ENCODE results near the gene TDRD7.
"Not testable (repeated sequence)": the region's sequence is repeated elsewhere in the genome, so short reads cannot be mapped to it uniquely, and the experiment has no call there.

TDRD7 gene

DNA sequence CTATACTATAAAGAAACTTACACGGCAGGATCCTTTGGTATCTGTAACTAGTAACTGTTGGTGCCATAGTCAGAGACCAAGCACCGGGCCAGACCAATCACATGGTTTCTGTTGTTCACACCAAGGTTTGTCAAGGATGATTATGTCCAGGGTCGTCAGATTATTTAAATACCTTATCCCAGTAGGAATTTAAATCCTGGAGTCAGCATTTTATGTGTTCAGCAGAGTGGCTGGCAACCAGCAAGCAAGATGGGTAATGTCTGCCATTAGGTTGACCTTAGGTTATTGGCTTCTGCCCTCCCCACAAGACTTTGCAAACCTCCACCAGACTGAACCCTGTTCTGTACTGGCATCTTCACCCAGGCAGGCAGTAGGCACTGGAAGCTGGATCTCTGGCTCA lies 50.3 kb downstream of the TDRD7 start:
- no peak for DNase-seq
- in situ Hi-C loops (cut with MboI; ENCODE audit: low pct_unique_long_range_greater_than_20kb, low sequenced_read_pairs) = no loop called here

GRCh38 chr9:97462914-97463313 lies 51.0 kb downstream of the TDRD7 start:
- in situ Hi-C loops (cut with MboI; ENCODE audit: low pct_unique_long_range_greater_than_20kb, low sequenced_read_pairs) = no loop called here
- DNase-seq = no peak

GRCh38 chr9:97468658-97469448 lies 57.0 kb downstream of the TDRD7 start:
- in situ Hi-C loops (cut with MboI; ENCODE audit: low pct_unique_long_range_greater_than_20kb, low sequenced_read_pairs) = no loop called here
- peak; percentile 81 for DNase-seq

- no peak for DNase-seq
- in situ Hi-C loops (cut with MboI; ENCODE audit: low pct_unique_long_range_greater_than_20kb, low sequenced_read_pairs) = no loop called here
These were observed 58.2 kb downstream of the TDRD7 start for GRCh38 chr9:97470076-97470475.

DNA sequence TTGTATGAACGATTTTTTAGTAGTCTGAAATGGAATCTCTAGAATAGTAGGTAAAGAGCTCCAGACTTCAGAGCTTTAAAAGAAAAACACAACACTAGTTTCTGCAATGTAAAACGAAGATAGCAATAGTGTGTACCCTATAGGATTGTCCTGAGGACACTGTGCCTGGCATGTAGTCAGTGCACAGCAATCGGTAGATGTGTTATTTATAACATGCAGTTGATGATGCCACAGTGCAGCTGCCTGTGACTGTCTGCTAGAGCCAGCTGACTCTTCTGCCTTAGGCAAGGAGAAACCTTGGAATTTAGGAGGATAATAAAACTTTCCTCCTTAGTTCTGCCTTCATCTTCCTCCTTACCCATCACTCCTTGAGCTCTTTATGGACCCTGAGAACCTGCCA lies 61.8 kb downstream of the TDRD7 start:
- no peak for DNase-seq
- in situ Hi-C loops (cut with MboI; ENCODE audit: low pct_unique_long_range_greater_than_20kb, low sequenced_read_pairs) = no loop called here

DNA sequence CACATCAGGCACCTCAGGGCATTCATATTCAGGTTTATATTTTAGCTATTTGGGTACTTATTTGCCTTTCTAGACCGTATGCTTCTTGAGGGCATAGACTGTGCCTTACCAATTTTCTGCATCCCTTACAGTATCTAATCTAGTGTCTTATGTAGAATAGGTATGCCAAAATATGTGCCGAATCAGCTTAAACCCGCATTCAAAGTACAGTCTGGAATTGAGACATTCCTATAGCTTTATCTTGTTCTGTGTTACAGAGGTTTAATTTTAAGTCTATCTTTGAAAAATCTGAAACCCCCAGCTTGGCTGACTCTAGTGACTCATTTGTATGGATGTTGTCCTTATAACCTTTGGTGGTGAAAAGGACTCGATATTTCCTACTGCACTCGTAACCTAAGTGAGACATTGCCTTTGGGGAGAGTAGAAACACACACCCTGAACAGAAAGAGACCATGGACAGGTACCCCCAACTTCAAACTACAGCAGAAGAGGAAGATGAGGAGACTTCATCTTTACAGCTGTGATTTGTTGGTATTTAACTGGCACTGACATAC lies 62.6 kb downstream of the TDRD7 start:
- in situ Hi-C loops (cut with MboI; ENCODE audit: low pct_unique_long_range_greater_than_20kb, low sequenced_read_pairs) = no loop called here
- no peak for DNase-seq

DNA sequence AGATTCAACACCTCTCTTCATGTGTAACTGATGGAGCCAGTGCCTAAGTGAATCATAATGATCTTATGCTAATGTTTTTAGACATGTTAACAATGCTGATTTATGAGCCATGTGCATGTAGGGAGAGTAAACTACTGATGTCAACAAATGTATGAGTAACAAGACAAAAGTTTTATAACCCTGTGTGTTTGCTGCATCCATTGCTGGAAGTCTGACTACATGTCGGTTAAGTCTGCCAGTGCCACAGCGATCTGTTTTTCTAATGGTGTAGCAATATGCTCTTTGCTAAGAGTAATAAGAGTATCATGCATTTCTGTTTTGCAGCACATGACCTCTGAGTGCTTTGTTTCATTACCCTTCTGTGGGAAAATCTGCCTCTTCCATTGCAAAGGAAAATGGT lies 63.2 kb downstream of the TDRD7 start:
- no peak for DNase-seq
- in situ Hi-C loops (cut with MboI; ENCODE audit: low pct_unique_long_range_greater_than_20kb, low sequenced_read_pairs) = no loop called here

- in situ Hi-C loops (cut with MboI; ENCODE audit: low pct_unique_long_range_greater_than_20kb, low sequenced_read_pairs) = no loop called here
- no peak for DNase-seq
These were observed 66.5 kb downstream of the TDRD7 start for GRCh38 chr9:97478301-97478981.

DNA sequence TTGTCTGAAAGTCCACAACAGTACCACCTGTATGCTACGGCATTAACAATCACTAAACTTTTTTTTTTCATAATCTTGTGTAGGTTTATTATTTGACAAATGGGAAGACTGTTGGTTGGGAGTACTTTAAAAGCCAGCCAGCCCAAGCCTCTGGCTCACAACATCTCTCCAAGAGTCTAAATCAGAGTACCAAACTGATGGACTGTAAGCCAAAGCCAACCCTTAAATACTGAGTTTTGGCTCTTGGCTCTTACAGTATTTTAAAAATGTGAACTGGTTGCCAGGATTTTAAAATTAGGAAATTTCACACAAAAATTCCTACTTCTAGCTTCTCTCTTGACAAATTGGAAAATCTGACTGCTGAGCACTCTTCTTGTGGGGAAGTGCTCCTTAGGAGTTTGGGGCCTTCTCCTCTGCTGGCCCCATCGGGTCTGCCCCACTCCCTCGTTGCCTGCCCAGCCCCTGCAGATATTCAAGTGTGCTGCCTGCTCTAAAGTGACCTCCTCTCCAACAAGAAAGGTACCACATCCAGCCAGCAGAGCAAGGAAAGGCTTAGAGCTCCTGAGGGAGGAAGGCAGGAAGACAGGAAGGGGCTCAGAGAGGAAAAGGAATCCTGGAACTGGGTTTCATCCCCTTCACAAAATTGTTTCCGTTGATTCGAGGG lies 67.7 kb downstream of the TDRD7 start:
- in situ Hi-C loops (cut with MboI; ENCODE audit: low pct_unique_long_range_greater_than_20kb, low sequenced_read_pairs) = no loop called here
- no peak for DNase-seq

- in situ Hi-C loops (cut with MboI; ENCODE audit: low pct_unique_long_range_greater_than_20kb, low sequenced_read_pairs) = no loop called here
- no peak for DNase-seq
These were observed 68.3 kb downstream of the TDRD7 start for GRCh38 chr9:97480174-97480573.

DNA sequence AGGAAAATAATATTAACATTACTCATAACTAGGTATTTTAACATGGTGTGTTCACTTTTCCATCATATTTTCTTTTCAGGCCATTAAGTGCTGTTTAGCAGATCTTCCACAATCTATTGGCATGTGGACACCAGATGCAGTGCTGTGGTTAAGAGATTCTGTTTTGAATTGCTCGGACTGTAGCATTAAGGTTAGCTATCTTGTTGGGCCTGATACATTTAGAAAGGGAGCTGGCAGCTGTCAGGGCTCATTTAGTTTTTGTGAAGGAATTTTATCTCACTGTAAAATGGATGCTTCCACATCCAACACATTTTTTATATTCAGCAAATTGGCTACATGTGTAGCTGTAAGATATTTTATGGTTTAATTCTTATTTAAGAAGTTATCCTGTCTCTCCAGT lies 68.9 kb downstream of the TDRD7 start:
- no peak for DNase-seq
- in situ Hi-C loops (cut with MboI; ENCODE audit: low pct_unique_long_range_greater_than_20kb, low sequenced_read_pairs) = no loop called here

DNA sequence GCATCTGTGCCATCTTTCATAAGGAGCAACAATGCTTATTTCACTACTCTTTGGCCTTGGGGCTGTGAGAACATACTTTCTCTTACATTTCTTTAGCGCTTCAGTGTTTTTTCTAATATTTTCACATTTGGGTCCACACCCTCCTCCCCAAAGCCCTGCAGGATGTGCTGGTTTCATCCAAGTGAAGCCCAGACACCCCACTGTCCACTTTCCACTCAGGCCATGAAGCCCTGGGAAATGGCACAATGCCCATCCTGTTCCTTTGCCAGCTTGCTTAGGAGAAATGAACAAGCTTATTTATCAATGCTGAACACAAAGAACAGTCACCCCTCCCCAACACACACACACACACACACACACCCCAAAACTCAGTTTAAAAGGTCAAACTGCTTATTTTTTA lies 72.2 kb downstream of the TDRD7 start:
- DNase-seq = no peak
- in situ Hi-C loops (cut with MboI; ENCODE audit: low pct_unique_long_range_greater_than_20kb, low sequenced_read_pairs) = no loop called here

GRCh38 chr9:97487107-97487506 lies 75.2 kb downstream of the TDRD7 start:
- DNase-seq = no peak
- in situ Hi-C loops (cut with MboI; ENCODE audit: low pct_unique_long_range_greater_than_20kb, low sequenced_read_pairs) = no loop called here

GRCh38 chr9:97487861-97488260 lies 76.0 kb downstream of the TDRD7 start:
- no peak for DNase-seq
- in situ Hi-C loops (cut with MboI; ENCODE audit: low pct_unique_long_range_greater_than_20kb, low sequenced_read_pairs) = no loop called here

DNA sequence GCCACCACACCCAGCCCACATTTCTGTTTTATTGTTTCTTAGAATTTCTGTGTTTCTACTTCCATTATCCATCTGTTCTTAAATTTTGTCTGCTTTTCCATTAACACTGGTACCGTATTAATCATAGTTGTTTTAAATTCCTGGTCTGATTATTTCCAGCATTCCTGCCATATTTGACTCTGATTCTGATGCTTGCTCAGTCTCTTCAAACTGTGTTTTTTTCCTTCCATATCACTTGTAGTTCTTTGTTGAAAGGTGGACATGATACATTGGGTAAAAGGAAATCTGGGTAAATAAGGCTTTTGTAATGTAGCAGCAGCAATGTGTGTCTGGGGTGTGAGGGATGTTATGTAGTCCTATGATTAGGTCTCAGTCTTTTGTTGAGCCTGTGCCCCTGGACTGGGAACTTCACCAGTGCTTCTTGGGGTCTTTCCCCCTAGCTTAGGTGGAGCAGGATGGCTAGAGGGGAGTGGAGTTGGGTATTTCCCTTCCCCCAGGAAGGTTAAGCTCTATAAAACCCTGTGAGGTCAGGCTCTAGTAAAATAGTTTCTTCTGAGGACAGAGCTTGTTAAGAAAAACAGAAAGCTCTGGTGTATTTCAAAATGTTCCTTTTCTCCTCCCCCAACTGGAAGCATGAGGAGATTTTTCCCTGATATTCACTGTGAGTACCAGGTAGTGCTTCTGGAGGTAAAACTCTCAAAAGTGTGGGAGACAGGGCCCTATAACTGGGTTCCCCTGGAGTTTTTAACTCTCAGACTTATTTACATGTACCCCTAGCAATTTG lies 79.5 kb downstream of the TDRD7 start:
- DNase-seq = no peak
- in situ Hi-C loops (cut with MboI; ENCODE audit: low pct_unique_long_range_greater_than_20kb, low sequenced_read_pairs) = no loop called here

DNA sequence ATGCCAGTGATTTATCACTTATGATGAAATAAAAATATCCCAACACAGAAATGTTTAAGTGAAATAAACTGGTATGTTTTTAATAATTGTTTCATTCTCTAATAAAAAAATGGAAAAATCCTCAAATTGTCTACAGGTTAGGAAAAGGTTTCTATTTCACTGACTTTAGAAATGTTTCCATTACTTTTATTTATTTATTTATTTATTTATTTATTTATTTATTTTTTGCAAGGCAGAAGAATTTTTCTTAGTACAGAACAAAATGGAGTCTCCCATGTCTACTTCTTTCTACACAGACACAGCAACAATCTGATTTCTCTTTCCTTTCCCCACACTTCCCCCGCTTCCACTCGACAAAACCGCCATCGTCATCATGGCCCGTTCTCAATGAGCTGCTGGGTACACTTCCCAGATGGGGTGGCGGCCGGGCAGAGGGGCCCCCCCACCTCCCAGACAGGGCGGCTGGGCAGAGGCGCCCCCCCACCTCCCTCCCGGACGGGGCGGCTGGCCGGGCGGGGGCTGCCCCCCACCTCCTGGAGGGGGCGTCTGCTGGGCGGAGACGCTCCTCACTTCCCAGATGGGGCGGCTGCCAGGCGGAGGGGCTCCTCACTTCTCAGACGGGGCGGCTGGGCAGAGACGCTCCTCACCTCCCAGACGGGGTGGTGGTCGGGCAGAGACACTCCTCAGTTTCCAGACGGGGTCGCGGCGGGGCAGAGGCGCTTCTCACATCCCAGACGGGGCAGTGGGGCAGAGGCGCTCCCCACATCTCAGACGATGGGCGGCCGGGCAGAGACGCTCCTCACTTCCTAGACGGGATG lies 85.9 kb downstream of the TDRD7 start:
- in situ Hi-C loops (cut with MboI; ENCODE audit: low pct_unique_long_range_greater_than_20kb, low sequenced_read_pairs); DNase-seq: not testable (repeated sequence)

DNA sequence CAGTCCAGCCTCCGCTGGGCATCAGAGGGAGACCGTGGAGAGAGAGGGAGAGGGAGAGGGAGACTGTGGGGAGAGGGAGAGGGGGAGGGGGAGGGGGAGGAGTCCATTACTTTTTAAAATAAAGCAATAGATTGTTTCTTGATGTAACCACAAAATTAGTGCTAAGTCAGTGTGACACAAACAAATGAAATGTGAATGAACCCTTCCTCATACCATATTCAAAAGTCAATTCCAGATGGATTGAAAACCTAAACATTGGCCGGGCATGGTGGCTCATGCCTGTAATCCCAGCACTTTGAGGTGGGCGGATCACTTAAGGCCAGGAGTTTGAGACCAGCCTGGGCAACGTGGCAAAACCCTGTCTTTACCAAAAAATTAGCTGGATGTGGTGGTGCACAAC lies 87.0 kb downstream of the TDRD7 start:
- DNase-seq; in situ Hi-C loops (cut with MboI; ENCODE audit: low pct_unique_long_range_greater_than_20kb, low sequenced_read_pairs): not testable (repeated sequence)

DNA sequence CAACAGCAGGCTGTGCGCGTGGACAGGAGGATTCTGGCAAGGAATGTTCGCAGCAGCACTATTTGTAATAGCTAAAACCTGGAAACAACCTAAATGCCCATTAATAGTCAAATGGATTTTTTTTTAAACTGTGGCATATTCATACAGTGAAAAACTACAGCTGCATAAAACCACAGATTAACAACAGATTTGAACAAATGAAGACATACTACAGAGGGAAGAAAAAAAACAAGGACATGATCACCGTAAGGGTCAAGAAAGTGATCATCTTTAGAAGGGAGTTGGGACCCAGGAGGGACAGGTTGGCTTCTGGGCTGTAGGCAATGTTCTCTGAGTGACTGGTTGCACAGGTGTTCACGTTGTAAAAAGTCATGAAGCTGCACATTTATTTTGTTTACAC lies 88.4 kb downstream of the TDRD7 start:
- in situ Hi-C loops (cut with MboI; ENCODE audit: low pct_unique_long_range_greater_than_20kb, low sequenced_read_pairs) = no loop called here
- no peak for DNase-seq

- in situ Hi-C loops (cut with MboI; ENCODE audit: low pct_unique_long_range_greater_than_20kb, low sequenced_read_pairs) = no loop called here
- DNase-seq = no peak
These were observed 88.9 kb downstream of the TDRD7 start for GRCh38 chr9:97500765-97501176.
